GM12872 (cell line): ENCODE results near the gene EML1.

Experiments used
- CTCF ChIP-seq: IDR thresholded peaks from 3 replicates; pipeline ENCODE4 v1.5.1; 2011; ENCODE audit warnings: low read depth, mild to moderate bottlenecking, low read length, moderate library complexity; ENCODE audit not compliant: insufficient read depth

EML1 gene

GRCh38 chr14:99904506-99904905 lies 111.3 kb downstream of the EML1 start:
- no peak for TF ChIP-seq CTCF

GRCh38 chr14:99905121-99905520 lies 111.9 kb downstream of the EML1 start:
- TF ChIP-seq CTCF = no peak

GRCh38 chr14:99907761-99908652 lies 114.8 kb downstream of the EML1 start:
- TF ChIP-seq CTCF = no peak

GRCh38 chr14:99908653-99909250 lies 115.5 kb downstream of the EML1 start:
- no peak for TF ChIP-seq CTCF

- TF ChIP-seq CTCF = no peak
These were observed 116.4 kb downstream of the EML1 start for GRCh38 chr14:99909513-99910064.

GRCh38 chr14:99910337-99911309 lies 117.4 kb downstream of the EML1 start:
- no peak for TF ChIP-seq CTCF
